HG03139 (cell line): ENCODE measurements around the gene SLC1A3.

Experiments
- ATAC-seq: cut with Tn5 transposase; IDR thresholded peaks from one replicate; pipeline ENCODE4 v1.9.1; 2021; ENCODE audit not compliant: unreplicated experiment

The SLC1A3 gene

DNA sequence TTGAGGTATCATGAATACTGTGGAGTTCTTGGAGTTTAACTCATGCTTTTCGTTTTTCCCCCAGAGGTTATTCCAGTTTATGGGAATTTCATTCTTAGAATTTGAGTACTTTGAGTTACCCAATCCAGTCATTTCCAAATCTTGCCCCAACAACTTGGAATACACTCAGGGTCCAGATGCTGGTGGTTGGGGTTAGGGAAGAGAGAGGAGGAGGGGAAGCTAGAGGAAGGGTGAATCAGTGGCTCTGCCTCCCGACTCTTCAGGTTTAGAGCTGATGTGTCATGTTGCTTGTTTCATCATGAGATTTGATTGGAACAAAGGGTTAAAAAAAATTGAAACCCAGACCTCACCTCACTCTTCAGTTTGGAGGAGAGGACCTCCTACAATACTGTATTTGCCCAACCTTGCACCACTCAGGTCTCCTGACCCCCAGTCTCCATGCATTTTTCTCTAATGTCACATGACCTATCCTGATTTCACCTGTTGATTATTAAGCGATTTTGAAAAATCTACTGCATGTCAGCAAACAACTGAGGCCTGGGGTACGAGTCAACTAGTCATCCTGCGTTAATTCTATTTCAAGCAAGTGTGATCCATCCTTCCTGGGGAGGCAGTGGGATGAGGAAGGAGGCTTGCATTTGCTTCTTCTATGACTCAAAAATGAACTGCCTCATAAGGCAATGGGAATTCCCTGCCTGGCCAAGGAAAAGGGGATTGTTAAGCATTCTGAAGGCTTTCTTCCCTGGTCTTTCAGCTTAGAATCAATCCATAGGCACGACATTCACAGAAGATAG lies 6.2 kb upstream of the SLC1A3 start:
- no peak for ATAC-seq

DNA sequence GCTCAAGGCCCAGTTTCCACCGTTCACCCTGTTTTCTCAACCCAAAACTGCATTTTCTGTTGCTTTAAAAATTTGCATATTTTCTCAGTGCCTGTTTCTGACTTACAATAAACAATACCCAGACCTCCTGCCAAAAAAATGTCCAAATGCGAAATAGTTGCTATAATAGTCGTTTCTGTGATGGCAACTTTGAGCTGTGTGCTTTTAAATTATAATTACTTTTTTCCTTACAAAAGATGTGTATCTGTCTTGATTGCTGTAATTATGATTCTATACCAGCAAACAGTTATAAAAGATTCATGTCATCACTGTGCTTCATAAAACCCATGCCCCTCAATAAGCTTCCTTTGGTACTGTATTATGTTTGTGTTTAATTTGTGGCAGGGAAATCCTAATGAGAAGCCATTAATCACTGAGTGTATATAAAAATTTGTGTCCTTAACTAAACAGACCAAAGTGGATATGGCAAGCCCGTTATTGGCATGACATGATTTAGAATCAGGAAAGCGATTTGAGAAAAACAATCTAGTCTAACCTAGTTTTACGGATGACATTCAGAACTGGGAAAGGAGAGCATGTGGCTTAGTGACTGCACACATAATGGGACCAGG lies 5.4 kb upstream of the SLC1A3 start:
- no peak for ATAC-seq

DNA sequence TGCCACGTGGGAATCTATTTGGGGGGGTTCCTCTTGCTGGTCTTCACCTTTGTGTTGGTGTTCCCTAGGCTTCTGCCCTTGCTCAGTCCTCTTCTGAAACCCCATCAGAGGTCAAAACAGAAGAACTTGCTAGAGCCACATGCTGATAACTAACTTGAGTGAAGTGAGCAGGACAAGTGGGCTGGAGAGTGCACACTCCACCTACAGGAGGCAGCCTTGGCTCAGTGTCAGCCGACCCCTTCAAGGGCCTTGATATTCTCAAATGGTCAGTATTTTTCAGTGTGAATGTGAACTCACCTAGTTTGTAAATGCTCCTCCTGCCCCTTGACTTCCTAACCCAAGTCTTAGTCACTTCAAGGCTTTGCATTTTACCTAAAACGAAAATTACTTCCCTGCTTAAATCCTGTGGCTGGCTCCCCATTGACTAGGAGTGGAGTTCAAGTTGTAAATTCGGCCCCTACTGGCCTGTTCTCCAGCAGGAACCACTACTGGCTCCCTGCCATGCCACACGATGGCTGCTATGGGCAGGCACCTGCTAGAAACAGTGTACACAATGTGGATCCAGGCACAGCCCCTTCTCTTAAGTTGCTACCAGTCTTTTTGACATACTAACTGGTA lies 3.6 kb upstream of the SLC1A3 start:
- no peak for ATAC-seq

DNA sequence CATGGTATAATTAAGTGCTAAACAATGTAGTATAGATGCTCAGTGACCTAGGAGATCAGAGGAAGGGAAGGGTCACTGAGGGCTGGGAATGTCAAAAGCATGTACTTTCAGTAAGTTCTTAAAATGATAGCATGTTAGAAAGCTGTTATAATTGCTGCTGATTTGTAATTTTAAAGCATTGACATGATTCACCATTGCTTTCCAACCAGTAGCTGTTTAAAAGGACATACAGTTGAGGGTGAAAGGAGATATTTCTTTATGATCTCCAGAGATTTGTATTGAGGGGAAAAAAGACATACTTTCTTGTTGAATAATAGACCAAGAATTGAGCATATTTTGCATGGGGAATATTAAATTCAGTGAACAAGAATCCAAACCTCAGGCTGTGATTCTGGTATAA lies 1.2 kb upstream of the SLC1A3 start:
- no peak for ATAC-seq

DNA sequence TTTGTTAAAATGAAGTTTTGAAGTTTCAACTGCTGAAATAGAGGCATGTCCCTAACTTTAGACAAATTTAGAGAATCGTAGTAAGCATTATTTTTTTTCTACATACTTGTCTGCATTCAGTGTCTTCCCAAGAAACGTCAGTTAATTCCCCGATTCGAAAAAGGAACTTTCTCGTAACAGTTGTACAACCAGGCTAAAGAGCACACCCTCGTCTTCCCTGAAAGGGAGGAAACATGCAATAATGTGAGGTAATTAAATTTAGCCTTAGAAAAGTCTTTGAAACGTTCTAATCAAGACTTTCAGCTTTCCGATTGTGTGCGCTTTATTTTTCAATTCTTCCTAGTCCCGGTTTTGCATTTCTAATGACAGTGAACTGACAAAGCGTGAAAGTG lies 374 bp upstream of the SLC1A3 start:
- no peak for ATAC-seq

DNA sequence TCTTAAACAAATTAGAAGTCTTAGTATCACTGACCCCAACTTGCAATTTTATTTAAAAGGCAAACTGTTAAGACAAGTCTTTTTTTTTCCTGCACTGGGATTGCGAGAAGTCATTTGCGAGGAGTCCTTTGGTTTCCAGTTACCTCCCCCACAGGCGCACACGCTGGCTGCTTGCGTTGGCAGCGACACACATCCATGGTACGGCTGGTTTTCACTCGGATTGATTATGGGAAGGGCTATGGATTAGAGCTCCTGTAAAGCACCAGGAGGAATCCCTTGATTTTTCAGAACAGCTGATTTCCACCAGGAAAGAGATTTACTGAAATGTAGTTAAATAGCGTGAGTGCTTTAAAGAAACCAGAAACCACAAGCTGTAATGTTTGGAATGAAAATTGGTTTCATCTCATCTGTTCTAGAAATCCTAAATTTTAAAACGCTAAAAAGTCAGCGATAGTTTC lies 737 bp downstream of the SLC1A3 start:
- ATAC-seq, result no peak

DNA sequence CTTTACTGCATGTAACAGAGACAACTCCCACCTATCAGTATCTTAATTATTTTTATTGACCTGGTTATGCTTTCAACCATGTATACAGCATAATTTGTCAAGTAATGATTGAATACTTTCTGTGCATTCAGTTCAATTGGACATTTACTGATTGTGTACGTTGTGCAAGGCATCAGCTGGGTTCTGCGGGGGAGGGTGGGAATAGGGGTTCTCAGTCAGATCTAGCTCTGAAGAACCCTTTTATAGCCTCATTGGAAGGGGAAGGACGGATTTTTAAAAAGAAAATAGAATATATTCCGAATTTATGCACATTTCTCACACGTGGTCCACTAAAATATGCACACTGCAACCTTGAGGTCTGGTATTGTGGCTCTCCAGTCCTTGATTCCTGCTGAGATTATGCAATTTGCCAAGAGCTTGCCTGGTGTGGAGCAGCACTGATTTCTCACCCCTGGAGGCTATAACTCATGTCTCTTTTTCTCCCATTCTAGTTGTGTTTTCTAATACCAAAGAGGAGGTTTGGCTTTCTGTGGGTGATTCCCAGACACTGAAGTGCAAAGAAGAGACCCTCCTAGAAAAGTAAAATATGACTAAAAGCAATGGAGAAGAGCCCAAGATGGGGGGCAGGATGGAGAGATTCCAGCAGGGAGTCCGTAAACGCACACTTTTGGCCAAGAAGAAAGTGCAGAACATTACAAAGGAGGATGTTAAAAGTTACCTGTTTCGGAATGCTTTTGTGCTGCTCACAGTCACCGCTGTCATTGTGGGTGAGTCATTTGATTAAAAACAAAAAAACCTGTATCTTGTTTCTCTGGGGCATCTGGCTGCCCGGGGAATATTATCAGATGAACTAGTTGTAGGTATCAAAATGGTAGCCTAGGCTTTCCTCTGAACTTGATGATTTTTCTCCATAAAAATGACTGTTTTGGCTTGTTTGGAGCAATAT lies 1.7 kb downstream of the SLC1A3 start:
- no peak for ATAC-seq

DNA sequence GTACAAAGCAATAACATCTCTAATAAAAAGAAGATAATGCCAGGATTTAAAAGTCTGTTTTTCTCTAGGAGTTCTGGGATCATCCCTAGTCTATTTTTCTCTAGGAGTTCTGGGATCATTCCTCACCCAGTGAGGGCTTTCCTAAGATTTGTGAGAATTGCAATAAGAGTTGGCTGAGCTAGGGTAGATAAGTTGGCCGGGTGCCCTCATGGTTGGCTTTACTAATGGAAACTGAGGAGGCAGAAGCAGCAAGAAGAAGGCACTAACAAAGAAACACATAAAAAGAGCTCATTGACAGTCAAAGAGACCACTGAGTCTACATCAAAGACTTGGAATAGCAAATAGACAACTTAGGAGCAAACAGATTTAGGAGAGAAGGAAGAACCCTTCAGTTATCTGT lies 4.2 kb downstream of the SLC1A3 start:
- ATAC-seq, result no peak

DNA sequence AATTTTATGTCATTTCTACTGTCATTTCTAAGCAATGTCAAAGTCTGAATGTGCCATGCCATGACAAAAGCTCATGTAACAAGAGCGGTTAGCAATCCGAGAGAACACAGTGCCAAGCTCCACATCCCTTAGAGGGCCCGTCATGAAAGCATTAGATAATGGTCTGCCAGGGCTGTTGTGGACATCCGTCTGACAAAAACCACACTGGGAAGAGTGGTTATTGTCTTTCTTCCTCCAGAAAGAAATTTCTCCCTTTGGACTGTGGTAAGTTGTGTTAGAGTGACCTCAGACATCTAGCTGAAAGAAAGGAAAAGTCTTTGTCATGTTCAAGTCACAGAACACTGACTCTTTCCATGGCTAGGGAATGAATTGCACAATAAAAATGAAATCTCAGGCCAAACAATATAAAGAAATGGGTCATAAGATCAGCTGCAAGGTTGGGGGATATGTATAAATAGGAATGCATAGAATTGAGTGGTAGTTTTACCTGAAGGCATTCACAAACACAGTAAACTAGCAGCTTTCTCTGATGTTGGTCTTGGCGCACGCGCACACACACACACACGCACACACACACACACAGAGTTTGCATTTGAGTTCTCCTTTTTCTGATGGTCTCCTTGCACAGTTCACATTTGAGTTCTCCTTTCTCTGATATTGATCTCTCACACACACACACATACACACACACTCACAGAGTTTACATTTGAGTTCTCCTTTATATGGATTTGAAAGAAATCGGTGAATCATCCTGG lies 5.3 kb downstream of the SLC1A3 start:
- ATAC-seq, result no peak

DNA sequence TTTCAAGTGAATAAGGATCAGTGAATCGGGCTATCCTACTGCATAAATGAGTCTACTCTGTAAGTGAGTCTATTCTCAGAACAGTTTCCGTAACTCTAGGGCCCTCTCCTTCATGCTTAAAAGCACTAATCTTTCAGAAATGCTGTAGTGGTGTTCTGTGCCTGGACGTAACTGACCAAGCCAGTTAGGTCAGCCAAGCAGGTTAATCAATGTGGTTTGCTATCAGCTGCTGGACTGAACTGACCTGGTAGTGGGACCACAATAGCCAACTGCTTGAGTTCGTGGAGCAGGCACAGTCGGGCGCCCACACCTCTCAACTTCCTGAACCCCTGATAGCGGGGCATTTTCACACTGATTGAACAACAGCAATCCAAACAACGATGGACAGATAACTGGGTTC lies 6.8 kb downstream of the SLC1A3 start:
- ATAC-seq, result no peak

DNA sequence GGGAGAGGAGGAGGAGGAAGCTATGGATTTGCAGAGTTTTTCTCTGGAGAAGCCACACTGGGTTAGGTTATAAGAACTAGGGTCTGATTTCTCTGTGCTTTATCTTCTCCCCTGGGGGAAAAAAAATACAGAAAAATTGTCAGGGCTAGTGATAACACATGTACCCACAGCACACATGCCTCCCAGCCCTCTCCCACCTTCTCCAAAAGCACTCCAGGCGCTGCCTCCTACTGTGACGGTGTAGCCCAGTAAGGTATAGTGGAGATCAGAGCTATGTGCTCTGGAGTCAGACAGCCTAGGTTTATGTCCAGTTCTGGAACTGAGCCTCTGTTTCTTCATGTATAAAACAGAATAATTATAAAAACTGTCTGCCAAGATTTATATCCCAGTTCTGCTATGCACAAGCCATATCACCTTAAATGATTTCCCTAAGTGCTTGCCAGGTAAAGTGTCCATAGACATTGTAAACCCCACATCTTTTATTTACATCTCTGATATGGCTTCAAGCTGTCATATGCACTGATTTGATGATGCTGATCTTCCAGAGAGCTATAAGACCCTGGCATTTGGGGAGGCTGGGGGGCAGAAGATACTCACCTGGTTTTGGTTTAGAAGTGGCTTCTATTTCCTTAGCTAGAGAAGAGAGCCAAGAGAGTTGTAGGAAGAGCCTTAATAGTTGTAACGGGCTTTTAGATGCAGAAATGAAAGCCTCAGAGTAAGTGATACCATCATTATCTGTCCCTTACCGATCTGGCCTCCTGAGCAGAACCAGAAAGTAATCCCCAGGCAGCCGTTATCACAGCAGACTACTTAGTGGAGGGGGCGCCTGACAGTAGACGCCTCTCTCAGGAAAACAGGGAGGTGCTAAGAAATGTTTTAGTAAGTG lies 7.6 kb downstream of the SLC1A3 start:
- ATAC-seq, result no peak

DNA sequence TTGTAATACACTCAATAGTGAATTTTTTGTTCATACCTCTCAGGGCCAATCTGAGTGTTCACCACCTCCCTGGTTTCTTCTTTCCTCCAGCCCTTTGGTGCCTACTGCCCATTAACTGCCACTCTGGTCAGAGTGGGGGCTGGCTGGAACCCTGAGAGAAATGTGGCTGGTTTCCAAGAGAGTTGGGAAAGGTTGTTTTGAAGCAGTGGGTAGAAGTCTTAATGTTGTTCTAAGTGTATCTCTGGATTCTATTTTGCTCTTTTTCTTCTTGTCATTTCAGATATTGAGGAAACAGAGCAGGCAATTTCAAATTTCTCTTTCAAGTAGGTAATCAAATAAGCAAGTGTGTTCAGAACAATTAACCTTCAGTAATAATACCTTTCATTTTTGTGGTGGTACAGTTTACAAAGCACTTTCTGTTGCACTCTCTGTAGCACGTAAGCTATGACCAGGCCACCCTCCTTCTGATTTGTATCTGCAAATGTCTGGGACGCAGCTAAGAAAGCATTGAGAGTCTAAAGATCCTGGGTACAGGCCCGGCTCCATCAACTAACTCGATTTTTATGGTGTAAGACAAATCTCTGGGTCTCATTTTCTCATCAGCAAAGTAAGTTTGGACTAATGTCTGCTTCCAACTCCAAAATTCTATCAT lies 8.4 kb downstream of the SLC1A3 start:
- ATAC-seq, result no peak

DNA sequence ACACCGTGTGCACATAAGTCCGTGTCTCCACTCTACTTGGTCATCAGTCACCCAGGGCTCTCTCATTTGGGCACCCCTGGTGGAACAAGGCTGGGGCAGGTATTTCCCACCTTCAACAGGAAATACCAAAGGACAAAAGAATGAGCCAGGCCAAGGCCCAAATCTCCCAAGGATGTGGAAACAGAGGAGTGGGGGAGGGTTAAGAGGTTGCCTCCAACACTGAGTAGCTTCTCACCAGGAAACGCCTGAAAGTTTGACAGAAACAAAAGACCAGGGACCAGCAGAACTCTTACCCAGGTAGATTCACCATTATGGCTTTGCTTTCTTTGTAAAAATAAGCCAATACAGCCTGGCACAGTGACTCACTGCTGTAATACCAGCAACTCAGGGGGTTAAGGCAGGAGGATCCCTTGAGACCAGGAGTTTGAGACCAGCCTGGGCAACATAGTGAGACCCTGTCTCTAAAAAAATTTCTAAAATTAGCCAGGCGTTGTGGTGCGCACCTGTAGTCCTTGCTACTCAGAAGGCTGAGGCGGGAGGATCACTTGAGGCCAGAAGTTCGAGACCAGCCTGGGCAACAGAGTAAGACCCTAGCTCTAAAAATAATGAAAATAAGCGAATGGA lies 12.7 kb downstream of the SLC1A3 start:
- no peak for ATAC-seq

DNA sequence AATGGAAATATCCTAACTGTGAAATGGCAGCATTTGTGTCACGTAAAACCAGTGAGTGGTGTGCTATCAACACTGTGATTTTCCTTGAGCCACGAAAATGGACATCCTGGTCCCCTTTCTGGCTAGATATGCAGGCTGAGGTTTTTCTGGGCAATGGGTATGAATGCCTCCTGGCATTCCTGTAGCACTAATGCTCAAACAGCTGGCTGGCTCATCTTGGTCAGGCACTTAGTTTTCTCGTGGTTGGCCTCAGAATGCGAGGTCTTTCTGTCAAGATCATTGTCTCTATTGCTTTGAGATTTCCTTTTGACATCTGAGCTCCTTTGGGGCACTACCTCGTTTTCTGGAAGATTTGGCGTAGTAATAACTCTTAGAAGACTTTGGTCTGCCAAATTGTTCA lies 15.6 kb downstream of the SLC1A3 start:
- no peak for ATAC-seq

DNA sequence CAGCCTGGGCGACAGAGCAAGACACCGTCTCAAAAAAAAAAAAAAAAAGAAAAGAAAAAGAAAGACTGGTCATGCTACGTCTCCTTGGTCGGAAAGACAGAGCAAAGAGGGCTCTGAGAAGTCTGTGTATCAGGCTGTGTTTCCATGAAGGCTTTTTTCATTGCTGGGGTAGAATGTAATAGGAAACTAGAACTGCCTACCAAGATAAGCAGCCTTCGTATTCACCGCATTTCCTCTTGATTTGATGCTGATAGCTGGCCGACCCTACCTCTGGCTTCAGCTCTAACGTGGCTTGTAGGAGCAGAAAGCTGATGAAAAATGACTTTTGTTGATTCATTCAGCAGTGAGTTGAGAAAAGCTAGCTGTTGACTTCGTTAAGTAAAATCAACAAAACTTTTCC lies 17.4 kb downstream of the SLC1A3 start:
- ATAC-seq, result no peak

DNA sequence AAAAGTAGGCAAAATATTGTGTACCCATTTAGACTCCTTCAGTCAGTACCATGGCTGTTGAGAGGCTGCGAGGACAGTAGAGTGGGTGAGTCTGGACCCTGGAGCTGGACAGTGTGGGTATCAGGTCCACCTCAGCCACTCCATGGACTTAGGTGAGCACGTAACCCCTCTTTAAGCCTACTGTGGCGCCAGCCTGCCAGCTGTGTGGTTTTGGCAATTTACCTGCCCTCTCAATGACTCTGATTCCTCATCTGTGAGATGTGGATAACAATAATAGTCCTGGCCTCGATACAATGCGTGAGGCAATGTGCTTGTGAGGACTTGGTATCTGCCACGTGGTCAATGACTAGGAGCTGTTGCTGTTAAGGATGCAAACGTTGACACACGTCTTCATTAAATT lies 17.9 kb downstream of the SLC1A3 start:
- ATAC-seq, result no peak

DNA sequence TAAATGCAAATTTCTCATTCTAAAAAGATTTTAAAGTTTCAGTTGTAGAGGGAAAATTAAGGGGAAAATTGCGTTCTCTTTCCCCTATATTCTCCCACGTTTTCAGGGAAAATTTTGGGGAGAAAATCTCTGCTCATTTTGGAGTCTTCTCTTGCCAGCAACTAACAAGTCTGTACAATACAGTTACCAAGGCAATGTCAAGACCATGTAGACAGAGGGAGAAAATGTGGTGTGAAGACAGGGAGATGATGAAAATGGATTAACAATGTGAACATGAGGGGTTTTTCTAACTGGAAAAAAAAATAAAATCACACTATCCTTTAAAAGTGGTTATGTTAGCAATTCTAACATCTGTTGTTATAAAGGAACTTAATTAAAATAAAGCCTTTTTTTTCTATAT lies 22.3 kb downstream of the SLC1A3 start:
- no peak for ATAC-seq

DNA sequence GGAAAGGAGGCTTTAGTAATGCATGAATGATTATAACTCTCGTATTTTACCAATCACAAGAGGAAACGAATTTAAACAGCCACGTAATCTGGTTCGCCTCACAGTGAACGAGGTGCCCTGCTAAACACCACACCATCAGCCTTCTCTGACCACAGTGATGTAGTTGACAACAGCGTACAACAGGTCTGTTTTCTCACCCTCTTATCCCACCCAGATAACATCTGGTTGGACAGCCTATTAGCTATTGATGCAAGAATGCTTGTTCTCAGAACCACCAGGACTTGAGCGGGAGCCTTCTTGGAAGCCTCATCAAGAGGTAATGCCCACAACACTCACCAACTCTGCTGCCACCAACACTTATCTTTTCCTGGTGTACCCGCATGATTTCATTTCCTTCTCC lies 23.3 kb downstream of the SLC1A3 start:
- no peak for ATAC-seq
